AG09319 (cell line): ENCODE data around the gene TIPARP.

ENCODE experiments used
- DNase-seq: peaks from one replicate; pipeline ENCODE4 v3.0.0-alpha.2; 2010; ENCODE audit warnings: low read depth; ENCODE audit errors: extremely low read depth
- CTCF ChIP-seq: IDR thresholded peaks from 2 replicates; pipeline ENCODE4 v1.5.1; 2011; ENCODE audit warnings: low read depth, mild to moderate bottlenecking, inconsistent platforms, low read length, moderate library complexity

TIPARP gene

GRCh38 chr3:156726456-156726855 lies 52.1 kb downstream of the TIPARP start:
- no peak for TF ChIP-seq CTCF
- no peak for DNase-seq

GRCh38 chr3:156727519-156728205 lies 53.3 kb downstream of the TIPARP start:
- no peak for DNase-seq
- no peak for TF ChIP-seq CTCF

- TF ChIP-seq CTCF: no peak
- no peak for DNase-seq
These were observed 54.0 kb downstream of the TIPARP start for GRCh38 chr3:156728267-156728985.

GRCh38 chr3:156729460-156730179 lies 55.2 kb downstream of the TIPARP start:
- no peak for DNase-seq
- no peak for TF ChIP-seq CTCF

- no peak for TF ChIP-seq CTCF
- no peak for DNase-seq
These were observed 57.4 kb downstream of the TIPARP start for GRCh38 chr3:156731813-156732212.

GRCh38 chr3:156732261-156732660 lies 57.9 kb downstream of the TIPARP start:
- no peak for TF ChIP-seq CTCF
- DNase-seq: no peak
